GM11168 (cell line): ENCODE data around the gene SOX6.

Source experiments
- in situ Hi-C: fragments of 300-500 bp; cut with MboI; formaldehyde crosslinking; loops from one replicate; pipeline ENCODE4 v1.12.0; 2022; ENCODE audit warnings: low sequenced_read_pairs; ENCODE audit not compliant: unreplicated experiment

The SOX6 gene

DNA sequence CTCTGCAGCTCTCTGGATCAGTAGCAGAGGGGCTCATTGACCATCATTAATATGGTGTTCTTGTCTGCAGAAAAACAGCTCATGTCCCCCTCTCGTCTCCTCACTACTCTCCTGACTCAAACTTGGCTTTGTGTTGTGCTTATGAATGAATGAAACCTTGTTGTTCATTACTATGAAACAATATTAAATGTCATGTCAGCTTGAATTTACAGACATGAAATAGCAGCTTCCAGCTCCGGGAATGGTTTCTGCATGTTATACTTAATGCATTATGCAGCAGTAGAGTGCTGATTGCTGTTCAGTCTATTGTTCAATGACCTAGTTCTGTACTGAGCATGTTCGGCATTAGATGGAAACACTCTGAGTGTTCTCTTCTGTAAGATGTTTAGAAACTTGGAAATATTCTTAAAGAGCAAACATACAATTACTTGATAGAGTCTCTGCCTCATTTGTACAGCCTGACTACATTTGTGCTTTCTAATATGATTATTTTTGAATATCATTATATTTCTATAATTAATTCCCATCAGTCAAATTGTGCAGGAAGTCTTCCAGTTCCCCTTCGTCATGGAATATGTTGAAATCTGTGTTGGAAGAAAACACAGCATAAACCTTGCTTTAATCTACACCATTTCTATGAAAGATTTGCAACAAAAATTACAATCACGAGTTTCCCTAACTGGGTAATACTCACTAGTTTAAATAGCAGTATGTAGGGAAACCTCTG lies 340.4 kb downstream of the SOX6 start:
- in situ Hi-C loops = no loop called here

DNA sequence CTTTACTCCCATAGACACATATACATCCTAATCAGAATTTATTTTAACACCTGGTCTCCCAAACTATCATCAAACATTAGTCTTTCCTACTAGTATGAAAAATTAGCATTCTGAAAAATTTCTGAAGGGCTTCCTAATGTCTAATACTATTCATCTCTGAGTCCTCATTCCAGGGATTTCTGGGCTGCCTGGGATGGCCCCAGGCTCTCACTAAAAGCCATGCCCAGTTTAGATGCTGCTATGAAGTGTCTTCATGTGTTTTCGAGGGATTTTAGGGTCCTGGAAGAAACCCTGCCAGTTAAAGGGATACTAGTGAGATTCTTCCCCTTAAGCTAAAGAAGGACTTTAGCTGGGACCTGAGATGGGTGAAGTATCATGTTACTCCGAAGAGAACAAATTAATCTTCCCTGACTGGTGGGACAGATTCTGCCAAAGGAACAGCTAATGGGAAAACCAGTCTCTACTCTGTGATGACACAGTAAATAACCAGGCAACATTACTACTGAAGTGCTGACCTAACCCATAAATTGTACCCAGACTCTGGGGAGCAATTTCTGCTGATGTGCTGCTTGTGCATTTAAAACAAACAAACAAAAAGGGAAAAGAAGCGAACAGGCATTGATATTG lies 342.6 kb downstream of the SOX6 start:
- in situ Hi-C loops = no loop called here

DNA sequence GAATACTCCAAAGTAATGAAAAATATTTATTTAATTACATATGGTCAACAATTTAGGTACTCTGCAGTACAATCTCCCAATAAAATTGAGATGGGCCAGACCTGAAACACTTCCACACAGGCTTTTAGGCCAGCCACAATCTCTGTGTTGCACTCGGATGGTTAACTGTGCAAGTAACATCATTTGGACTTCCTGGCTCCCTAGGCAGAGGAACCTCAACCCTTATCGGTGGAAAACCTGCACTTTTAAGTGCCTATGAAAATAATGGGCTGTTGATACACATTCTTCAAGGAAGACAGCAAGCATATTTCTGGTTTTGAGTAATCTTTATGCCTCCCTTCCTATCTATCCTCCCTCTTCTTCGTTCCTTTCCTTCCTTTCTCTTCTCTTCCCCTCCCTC lies 343.1 kb downstream of the SOX6 start:
- in situ Hi-C loops = no loop called here

DNA sequence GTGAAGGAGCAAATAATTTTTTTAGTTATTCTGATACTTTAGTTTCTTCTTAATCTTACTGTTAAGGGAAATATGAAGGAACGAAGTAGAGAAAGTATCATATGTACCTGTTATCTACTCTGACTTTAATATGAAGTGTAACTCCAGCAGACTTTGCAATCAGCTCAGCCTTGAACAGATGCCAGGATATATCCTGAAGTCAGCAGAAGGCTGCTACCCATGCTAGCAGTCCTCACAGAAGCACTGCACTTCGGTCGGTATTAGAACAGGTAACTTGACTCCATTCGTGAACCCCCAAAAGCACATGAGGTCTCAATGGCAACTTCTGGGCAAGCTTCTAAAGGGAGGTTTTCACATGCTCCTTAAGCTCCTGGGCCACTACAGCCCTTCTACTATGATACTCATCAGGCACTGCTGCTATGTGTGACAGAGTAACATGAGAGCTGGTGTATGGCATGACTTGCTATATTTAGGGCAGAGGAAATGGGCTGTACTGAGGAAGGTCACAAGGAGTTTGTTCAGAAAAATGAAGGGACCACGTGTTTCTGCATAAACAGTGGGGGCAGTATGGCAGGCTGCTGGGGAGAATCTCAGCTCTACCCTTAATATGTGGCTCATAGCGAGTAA lies 344.1 kb downstream of the SOX6 start:
- in situ Hi-C loops = no loop called here

DNA sequence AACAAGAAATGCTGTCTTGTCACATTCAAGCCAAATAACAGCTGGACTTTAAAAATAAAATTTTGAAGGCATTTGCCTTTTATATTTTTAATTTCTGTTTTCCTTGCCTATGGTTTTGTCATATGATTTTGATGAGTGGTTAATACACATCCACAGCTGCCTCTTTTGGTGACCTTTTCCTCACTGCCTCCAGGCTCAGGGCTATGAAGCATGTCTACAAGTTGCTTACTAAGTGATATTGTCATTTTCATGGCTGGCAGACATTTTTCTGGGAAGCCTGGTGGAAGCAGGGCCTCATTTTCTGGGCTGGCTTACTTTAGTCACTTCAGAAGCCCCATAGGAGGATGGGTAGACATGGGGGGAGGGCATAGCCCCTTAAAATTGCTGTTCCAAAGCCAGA lies 344.9 kb downstream of the SOX6 start:
- in situ Hi-C loops = no loop called here

DNA sequence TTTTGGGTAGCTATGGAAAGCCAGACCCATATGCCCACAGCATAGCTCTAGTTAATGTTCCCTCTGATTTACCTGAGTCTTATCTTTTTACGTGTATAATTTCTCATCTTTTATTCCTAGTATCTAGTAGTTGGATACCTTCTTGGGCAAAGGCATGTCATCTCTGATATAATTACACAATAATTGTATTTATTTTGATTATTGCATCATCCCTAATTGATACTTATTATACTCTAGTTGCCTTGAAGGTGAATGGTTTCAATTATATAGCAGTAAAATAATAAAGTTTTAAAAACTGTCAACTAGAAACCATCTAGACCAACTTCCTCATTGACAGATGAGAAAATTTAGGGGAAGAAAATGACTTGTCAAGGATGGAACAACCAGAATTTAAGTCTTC lies 347.3 kb downstream of the SOX6 start:
- in situ Hi-C loops = no loop called here

DNA sequence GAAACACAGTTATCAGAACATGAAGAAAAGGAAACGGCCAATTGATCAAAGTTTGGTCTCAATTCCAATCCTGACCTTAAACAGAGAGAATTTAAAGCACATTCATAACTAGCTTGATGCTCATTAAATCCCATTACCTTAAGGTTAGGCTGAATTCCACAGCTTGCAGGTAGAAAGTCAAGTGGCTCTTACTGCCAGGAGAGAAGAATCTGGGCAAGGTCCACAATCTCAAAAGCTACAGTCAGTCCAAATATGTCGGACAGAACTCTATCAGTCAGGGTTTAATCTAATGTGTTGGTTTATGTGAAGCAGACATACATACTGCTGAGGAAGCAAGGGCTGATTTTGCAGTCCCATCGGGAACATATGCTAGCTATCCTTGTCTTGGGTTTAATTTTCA lies 348.8 kb downstream of the SOX6 start:
- in situ Hi-C loops = no loop called here

DNA sequence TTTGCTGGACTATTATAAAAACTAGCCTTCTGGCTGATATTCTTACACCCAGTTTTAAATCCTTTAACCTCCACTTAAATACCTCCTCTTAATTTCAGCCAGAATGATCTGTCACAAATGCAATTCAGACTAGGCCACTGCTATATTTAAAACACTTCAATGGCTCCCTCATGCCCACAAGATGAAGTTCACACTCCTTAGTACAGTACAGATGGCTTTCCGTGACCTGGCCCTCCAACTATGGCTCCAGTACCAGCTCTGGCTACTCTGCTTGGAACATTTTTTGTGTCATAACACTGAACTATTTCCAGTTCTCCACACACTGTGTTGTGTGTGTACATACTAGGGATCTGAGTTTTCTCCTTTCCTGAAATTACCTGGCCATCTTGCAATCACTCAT lies 353.4 kb downstream of the SOX6 start:
- in situ Hi-C loops = no loop called here

DNA sequence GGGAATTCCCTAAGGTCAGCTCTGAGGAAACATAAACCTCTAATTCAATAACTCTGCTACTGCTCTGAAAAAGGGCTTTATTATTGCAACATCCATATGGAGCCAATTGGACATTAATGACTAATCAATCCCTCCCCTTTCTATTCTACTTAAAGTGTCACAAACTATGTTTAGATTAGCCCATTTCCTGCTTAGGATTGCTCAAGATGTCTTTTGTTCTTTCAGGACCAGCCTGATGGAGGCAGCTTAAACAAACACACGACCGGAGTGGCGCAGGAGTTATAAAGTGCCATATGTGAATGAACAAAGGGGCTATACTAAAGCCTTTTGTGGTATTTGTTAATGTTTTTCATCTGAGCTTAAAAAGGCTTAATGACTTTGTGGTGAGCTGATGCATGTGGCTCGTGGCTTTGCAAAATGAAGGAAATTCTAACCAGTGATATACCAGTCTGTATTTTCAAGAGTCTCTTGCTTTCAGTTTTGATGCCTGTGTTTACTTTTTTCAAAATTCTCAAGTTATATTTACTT lies 354.4 kb downstream of the SOX6 start:
- in situ Hi-C loops = no loop called here

DNA sequence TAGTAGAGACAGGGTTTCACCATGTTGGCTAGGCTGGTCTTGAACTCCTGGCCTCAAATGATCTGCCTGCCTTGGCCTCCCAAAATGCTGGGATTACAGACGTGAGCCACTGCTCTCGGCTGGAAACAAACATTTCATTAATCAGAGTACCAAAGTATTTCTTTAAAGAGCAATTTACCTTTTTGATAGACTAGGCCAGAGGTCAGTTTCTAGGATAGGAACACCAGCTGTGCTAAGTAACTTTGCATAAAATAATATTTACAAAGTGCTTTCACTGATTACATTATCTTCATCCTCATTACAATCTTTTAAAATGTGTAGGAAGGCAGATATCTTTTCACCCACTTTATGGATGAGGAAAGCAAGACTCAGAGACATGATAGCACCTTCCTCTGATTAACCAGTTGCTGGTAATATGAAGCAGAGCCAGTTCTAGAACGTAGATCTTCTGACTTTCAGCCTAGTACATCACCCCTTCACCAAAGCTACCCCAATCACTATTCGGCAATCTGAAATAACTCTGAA lies 355.2 kb downstream of the SOX6 start:
- in situ Hi-C loops = no loop called here

DNA sequence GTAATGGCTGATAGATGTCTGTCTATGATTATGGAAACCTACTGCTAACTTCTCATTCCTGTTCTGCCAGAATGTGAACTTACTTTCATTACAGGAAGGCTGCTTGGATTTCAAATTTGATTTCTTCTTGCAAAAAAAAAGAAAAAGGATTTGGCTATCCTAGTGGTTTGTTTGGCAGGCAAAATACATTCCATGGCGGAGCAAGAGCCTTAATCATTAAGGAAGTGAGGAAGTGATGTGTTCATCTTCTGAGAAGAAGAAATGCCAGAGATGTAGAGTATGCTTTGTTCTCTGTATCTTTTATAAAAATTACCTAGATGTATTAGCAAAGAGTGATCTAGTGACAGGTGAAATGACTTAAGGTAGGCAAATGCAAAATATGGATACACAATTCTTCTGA lies 356.3 kb downstream of the SOX6 start:
- in situ Hi-C loops = no loop called here

DNA sequence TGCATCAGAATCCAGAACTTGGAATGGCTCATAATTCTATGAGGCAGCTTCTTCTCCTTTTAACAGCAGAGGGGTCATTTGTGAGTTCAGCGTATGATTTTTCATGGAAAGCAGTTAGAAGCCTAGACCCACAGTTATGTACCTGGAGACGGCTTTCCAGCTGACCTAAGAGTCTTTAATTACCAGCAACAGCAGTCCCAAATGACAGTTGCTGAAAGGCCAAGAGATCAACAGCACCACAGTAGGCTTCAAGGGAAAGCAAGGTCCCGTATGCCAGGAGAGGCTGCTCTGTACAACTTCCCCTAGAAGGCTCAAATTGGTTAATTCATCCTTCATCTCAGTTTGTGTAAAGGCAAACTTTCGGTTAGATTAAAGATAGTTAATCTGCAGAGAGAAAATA lies 363.0 kb downstream of the SOX6 start:
- in situ Hi-C loops = no loop called here

DNA sequence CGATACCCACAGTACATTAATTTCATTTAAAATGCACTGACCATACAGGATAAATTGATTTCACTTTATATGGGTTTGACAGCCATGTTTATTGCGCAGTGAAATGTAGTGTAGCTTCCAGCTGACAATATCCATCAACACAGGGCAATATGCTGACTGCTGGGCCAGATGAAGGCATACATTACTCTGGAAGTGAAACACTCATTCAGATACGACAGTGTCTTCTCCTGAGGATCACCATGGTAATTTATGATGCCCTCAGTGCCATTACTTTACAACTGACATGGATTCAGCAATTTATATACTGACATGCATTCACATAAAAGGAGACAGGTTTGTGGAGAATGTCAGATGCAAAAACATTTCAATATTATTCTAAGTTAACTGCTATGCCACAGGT lies 365.1 kb downstream of the SOX6 start:
- in situ Hi-C loops = no loop called here

DNA sequence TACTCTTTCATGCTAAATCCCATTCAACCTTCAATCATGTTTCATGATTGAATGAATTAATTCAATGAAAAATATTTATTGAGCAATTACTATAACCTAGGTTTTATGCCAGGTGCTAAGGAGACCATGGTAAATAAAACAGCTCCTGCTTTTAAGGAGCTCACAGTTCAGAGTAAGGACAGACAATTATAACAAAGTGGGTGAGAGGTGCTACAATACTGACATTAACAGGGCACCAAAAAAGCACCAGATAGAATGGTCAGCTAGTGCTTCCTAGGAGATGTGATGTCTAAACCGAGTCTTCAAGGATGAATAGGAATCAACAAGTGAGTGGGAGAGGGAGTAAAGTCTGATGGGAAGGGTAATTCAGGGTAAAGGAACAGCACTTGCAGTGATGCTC lies 366.7 kb downstream of the SOX6 start:
- in situ Hi-C loops = no loop called here

DNA sequence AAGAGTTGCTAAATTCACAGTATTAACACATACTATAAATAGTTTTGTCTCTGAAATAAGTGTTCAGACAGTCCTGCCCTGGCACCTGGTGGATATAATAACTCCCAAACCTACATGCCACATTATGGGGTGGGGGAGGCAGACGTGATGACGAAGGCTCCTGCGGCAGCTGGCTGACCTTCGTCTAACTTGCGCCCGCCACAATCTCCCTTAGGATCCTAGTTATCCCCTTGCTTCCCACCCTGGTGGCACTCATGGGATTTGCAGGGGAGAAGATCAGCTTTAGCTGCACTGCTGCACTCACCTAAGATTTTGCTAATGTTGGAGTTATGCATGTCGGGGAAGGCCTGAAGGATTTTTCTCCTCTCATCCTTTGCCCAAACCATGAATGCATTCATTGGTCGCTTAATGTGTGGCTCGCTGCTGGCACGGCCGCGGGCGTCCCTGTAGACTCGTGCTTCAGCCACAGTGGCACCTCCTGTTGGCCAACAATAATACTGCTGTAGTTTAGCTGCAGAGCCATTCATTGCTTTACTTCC lies 367.6 kb downstream of the SOX6 start:
- in situ Hi-C loops = no loop called here

DNA sequence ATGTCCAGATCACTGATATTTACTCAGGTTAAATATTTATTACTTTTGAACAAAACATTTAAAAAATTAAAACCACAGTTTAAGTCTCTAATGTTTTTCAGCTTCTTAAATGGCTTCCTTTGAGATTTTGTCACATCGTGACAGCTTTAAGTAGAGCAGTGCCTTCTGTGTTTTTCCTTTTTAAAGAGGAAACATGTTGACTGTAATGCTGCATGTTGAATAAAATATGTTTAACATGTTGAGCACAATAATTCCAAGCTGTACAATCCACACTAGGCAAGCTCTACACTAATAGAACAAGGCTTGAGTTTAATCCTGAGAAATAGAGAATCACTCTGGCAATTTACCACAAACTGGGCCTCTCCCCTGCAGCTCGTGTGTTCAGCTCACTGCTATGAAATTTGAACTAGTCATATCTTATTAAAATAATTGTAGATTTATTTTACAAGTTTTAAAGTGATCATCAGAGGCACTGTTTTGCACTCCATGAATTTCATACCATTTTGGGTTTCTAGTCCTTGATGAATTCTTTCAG lies 368.3 kb downstream of the SOX6 start:
- in situ Hi-C loops = no loop called here

DNA sequence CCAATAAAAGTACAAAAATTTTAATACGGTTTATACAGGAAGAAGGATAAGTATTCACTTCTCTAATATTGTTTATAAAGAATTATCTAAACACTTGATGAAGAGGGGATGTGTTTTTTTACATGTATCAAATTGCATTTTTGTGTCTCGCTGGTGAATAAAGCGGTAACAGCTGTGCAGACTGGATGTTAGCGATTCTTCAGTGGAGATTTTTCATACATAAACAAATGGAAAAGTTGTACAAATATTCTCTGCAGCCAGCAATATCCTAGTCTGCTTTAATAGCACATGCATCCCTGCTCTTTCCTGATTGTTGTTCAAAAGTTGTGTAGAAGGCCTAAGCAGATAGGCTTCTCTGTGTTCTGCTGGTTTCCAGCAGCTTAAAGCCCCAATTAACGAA lies 369.3 kb downstream of the SOX6 start:
- in situ Hi-C loops = no loop called here

DNA sequence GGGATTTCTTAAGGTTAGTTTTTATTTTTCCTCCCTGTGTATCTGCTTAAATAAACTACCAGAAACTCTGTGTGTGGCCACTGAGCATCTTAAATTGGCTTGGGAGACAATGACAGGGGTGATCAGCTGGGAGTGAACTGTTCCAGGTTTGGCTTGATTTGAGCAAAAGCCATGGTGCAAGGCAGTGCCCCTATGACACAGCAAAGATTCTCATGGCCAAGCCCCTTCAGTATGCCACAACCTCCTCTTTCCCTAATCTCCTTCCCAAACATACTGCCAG lies 370.5 kb downstream of the SOX6 start:
- in situ Hi-C loops = no loop called here

DNA sequence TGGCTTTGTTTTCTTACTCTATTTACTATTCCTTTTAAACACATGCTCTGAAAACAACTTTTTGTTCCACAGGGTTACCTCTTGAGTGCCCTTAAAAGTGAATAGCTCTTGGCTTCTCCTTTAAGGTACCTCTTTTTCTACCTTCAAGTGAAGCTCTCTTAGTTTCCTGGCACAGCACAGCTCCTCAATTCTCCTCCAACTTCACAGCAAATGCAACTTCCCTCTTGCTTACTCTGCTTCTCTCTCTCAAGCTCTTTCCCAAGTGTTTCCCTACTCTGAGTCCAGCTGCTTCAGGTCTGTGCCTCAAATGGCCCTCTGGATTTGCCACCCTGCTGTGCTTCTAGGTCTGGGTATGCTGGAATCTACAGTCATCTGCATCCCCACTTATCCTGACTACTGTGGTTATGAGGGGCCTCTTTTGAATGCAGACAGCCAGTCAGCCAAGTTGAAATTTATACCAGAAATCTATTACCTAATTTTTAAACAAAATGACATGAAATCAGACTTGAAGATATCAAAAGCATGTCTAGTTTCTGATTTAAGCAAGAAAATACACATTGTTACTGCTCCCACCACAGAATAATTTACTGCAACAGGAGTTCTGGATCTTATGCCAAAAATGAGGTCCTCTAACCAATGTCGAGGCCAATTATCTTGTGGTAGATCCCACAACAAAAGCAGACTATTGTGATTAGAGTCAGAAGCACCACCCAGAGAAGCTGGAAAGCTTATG lies 371.1 kb downstream of the SOX6 start:
- in situ Hi-C loops = no loop called here

DNA sequence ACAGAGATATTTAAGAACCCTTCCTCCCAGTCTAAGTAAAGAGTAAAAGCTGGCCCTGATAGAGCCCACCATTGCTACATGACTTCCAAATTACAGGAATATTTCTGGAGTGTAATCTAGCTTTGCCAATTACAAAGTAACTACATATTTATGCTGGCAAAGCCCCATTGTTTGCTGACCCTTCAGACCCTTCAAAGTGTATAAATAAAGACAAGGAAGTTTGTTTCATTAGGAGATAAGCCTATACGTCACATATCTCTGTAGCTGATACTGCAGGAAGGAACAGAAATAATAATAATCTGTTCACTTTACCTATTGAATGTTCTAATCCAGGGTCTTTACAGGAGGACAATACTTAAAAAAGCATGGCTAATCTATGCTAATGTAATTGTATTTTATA lies 375.1 kb downstream of the SOX6 start:
- in situ Hi-C loops = no loop called here
